GM18511 (cell line): ENCODE measurements around the gene TOX2.
A peak's percentile ranks its signal among the peaks of the same experiment; 100 is the strongest.

Experiments
- ATAC-seq: cut with Tn5 transposase; IDR thresholded peaks from one replicate; pipeline ENCODE4 v1.9.1; 2021; ENCODE audit warnings: mild to moderate bottlenecking, moderate library complexity; ENCODE audit not compliant: unreplicated experiment

TOX2 gene, protein sequence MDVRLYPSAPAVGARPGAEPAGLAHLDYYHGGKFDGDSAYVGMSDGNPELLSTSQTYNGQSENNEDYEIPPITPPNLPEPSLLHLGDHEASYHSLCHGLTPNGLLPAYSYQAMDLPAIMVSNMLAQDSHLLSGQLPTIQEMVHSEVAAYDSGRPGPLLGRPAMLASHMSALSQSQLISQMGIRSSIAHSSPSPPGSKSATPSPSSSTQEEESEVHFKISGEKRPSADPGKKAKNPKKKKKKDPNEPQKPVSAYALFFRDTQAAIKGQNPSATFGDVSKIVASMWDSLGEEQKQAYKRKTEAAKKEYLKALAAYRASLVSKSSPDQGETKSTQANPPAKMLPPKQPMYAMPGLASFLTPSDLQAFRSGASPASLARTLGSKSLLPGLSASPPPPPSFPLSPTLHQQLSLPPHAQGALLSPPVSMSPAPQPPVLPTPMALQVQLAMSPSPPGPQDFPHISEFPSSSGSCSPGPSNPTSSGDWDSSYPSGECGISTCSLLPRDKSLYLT

DNA sequence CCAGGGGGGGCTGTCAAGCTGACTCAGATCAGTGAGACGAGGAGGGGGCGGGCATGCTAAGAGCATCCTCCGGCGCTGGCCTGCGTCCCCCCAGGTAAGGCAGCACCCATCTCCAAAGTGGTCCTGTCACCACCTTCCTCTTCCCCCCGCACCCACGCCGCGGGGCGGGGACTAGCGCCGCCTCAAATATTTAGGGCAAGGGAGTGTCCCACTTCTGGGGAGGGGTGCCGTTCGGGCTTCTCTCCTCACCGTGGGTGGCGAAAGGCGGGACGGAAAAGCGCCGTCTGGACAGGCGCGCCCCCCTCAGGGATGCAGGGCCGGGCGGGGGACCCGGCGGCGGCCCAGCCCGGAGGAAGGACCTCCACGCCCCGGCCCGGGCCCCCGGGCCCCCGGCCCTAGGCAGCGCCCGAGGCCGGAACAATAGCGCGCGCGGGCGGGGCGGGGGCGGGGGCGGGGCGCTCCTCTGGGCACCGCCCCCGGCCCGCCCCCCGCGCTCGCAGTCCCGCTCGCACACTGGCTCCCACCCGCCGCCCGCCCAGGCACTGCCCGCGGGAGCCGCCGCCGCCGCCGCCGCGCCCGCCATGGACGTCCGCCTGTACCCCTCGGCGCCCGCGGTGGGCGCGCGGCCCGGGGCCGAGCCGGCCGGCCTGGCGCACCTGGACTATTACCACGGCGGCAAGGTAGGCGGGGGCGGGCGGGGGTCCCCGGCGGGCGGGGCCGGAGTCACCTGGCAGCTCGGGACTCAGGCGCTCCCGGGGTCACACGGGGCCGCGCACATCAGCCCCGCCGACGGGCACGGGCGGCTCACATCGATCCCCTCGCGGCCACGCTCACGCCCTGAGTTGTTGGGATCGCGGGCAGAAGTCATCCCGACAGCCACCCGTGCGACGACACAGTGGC is at the start of gene TOX2:
Gene TOX2, plus strand, starts transcription at position 542 of the 900 bp plus-strand sequence. Its CDS starts 40 bp downstream, at position 582.
- ATAC-seq = no peak

DNA sequence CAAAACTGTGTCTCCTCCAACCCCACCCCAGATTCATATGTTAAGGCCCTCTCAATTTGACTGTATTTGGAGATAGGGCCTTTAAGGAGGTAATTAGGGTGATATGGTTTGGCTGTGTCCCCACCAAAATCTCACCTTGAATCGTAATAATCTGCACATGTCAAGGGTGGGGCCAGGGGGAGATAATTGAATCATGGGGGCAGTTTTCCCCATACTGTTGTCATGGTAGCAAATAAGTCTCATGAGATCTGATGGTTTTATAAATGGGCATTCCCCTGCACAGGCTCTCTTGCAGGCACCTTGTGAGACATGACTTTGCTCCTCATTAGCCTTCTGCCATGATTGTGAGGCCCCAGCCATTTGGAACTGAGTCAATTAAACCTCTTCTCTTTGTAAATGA is 46.6 kb upstream of the TOX2 start:
- no peak for ATAC-seq

DNA sequence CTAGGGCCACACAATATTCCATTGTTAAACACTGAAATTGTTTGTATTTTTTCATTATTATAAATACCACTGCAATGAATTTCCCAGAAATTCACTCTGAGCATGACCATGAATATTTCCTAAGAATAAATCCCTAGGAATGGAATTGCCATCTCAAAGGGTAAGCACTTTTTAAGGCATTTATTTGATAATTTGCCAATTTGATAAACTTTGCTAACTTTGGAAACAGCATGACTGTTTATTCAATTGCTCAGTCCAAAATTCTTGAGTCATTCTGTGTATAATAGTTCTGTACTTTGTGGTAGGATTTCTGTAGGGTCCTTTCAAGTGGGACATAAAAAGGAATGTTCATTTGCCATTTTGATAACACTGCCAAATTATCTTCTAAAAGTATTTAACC is 44.2 kb upstream of the TOX2 start:
- no peak for ATAC-seq

DNA sequence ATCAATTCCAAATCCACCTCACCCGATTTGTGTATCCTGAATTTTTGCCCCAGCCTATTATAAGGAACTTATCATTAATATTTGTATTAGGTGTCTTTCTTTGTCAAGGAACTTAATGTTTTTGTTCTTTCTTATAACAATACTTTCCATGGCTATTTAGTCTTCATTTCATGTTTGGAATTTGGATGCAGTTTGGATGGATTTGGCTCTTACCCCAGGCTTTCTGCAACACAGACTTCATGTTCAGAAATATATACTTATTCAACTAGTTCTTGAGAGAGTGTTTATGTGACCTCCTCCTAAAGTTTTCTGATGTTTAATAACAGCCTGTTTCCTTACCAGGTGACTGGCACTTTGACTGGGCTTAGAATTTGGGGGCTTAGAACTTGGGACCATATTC is 35.9 kb upstream of the TOX2 start:
- no peak for ATAC-seq

DNA sequence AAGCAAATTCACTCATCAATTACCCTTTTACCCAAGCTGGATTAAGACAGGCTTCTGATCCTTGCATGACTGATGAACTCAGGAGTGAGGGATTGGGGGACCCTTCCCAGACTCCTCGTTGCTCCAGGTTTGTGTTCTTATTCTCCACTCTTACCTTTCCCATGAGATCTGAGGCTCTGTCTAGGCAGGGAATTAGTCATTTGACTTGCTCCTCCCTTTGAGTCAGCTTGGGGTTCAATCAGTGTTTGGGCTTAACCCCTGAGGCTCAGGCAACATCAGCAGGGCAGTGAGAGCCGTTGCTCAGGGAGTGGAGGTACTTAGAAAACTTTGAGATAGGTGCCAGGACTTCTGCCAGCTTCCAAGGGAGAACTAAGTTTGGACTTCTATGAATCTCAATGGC is 20.7 kb upstream of the TOX2 start:
- no peak for ATAC-seq

DNA sequence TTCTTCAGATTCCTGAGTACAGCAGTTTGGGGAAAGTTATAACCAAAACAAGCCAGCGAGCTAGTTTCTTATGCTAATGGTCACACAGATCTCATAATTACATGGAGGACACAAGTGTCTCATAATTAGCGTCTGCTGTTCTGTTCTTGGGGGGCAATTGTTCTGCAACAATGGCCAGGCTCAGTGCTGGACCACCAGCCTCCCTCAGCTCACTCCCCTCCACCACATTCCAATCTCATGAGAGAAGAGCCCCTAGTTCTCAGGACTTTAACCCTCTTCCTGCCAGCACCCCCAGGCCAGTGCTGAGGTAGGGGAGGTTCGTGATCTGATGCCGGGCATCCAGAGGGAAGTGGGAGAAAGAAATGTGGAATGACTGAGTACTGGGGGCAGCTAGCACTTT is 20.2 kb upstream of the TOX2 start:
- no peak for ATAC-seq

DNA sequence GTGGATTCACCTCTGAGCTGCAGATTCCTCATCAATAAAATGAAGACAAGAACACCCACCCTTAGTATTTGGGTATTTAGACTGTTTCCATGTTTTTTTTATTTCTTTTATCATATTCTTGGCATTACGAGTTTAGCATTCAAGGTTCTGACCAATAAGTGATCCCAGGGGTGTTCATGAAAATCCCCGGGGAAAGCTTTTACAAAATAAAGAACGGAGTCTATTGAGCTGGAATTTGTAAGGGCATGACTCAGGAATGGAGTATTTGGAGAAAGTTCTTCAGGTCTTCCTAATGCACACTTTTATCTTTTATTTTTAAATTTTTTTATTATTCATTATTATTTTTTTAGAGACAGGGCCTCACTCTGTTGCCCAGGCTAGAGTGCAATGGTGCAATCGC is 19.4 kb upstream of the TOX2 start:
- no peak for ATAC-seq

DNA sequence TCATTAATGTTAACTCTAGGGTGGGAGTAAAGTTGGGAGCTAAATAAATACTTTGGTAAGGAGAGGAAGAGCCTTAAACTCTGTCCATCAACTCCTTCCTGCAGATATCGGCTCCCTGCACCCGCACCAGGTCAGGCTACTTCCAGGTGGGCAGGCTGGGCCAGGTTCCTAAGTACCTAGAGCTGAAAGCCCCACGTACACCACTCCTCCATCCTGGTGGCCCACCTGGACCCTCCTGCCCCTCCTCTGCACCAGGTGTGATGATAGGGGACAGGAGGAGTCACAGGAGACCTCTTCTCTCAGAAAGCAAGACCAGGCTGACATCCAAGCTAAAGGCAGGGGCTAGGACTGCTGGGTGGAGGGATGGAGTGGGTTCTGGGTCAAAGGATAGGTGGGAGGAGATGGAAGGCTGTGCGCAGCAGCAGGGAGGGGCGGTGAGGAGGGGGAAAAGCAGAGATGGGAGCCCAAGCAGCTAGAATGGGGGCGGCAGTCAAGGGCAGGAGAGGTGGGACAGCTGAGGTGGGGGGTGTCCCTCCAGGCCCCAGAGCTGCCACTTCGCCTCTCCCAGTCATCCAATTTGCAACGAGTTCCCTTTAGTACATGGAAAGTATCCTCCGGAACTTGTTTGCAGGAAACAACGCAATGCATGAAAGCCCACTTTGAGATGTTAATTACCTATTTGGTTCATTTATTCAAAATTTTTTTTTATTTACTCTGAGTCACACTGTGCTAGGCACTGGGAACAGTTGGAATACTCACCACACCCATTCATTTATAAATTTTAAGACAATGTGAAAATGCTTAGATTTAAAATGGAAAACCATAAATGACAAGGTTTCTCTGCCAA is 15.2 kb upstream of the TOX2 start:
- no peak for ATAC-seq

DNA sequence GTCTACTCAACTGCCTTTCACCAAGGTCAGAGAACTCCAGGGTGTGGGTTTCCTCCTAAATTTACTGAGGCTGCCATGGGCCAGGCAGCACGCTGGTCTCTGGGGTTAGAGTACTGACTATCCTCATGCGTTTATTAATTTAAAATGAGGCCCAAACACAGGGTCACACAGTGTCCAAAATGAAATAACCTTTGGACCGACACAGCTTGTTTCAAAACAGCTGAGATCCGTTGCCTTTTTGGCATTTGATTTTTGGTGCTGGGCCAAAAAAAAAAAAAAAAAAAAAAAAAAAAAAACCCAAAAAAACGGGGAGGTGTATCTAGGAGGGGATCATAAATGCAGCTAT is 14.6 kb upstream of the TOX2 start:
- ATAC-seq = no peak

DNA sequence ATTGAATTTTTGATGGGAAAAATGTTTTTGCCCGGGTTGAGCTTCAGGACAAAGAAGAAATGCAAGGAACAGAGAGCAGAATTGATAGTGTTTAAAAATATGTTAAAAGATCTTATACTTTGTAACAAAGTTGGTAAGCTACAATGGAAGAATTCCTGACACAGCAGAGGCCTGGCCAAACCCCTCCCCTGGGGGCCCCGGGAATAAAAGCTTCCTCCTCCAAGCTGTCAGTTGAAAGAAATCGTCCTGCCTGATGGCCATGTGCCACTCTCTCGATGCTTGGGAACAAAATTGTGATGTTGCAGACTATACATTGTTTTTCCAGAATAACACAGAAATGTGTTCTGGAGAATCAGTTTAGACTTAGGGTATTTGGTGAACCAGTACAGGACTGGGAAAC is 14.2 kb upstream of the TOX2 start:
- no peak for ATAC-seq

DNA sequence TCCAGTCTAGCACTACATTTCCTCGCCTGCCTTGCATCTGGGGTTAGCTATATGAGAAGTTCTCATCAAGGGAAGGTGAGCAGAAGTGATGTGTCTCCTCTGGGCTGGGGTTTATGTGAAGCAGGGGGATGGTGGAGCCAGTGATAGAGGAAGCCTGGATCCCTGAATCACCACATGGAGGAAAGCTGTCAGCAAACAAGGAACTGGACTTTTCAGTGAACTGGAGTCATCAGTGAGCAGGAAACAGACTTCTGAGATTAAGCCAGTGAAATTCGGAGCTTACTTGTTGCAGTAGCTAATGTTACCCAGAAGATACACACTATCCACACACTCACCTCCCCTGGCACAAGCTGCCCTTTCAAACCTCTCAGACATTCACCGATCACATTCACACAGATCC is 13.4 kb upstream of the TOX2 start:
- no peak for ATAC-seq

DNA sequence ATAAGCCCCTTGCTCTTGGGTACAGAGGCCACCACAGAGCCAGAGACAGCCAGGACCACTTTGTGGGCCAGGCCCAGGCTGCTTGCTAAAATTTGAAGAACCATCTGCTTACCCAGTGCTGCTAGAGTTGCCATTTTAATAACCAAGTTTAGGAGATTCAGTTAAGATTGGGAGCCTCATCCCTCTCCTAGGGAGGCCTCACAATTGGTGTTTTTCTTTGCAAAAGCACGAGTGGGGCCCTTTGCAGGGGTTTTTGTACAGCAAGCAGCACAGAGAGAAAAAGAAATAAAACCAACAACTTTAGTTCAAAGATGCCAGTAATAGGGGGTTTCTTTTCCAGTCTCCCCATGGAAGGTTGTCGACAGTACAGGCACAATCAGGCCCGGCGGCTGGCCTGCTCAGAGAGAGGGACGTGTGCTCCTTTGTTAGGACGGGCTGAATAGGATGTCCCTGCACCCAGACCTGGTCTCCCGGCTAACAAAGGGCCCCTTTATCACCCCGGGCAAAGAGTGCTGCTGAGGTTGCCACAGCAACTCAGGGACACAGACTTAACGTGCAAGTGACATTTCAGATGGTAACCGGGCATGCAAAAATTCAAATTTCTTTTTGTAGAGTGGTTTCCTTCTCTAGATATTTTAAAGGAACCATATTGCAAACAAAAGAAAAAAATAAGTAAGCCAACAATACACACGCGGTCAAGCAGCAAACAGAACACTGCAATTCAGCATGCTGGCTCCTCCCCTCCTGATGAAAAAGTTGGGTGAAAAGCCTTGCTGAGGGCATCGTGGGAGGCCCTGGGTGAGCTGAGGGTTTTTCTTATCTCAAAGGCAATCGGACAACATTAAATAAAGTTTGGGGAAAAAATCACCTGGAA is 10.5 kb upstream of the TOX2 start:
- no peak for ATAC-seq

DNA sequence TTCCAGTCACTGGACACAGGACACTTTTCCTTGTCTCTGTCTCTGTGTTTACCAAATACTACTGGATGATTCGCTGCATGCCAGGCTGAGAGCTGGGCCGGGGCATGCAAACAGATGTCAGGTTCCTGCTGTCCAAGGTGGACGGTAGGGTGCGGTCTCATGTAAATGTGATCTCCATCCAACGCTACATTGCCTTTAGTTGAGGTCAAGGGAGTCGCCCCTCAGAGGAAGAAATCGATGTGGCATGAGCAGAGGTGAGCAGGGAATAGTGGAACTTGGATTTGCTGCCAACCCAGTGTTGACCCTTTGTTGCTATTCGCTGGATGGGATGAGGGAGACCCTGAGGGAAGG is 9.8 kb upstream of the TOX2 start:
- ATAC-seq = no peak

DNA sequence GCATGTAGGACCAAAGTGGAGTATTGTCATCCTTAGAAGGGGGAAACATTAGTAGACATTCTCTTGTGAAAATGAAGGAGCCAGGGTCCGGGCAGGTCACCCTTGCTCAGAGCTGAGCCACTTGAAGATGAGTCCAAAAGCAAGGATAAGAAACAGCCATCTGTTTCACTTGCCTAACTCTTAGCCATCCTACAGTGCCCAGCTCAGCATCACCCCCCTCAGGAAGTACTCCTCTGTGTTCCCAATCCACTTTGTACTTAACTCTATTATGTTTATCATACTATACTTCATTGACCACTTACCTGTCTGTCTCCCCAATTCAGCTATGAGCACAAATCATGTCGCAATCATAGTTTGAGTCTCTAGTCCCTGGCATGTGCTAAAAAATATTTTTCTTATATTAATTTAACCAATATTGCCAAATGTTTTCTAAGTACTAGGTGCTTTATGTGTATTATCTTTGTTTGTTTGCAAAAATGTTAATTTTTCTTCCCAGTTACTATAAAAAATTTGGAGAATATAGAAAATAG is 8.1 kb upstream of the TOX2 start:
- ATAC-seq = no peak

DNA sequence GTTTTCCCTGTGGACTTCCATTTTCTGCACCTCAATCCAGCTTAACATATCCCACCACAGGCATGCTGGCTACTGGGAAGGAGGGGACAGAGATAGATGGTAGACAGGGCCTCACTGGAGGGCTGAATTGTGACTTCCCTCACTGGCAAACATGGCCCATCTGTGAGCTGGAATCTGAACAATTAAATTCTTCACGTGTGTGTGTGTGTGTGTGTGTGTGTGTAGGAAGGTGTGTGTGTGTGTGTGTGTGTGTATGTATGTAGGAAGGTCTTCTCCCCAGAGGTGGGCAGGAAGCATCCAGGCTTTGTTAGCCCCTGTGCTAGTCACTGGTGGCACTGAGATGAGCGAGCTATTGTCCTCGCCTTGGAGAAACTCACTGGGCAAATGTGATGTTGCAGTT is 5.4 kb upstream of the TOX2 start:
- ATAC-seq = no peak

DNA sequence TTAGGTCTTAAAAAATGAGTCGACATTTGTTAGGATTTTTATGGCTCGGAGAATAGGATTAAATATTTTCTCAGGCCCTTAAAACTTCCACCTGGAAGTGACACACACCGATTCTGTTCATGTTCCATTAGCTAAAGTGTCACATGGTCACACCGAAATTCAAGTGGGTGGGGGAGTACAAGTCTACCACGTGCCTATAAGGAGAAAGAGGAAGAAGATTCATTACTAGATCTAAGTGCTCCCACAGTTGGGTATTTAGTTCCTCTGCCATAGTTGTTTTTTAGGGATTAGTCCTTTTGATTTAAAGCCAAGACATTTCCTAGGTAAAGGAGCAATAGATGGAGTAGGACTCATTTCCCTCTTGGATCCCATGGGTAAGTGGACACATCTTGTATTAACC is 4.9 kb upstream of the TOX2 start:
- ATAC-seq = peak; percentile 43

DNA sequence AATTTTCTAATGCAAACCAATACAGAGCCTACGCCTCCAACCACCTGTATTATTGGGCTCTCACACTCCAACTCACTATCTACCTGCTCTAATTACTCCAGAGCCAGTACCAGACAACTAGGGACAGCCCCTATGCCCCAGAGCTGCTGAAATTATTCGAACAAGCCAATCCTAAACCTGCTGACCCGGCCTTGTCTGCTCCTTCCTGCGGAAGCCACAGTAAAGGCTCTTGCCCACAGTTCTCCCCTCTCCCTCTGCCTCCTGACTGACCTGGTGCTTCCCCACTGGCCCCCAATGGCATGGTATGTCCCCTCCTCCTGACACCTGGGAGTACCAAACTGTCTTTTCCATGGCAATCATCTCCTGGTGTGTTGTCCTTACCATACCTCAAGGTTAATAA is 4.1 kb upstream of the TOX2 start:
- no peak for ATAC-seq

DNA sequence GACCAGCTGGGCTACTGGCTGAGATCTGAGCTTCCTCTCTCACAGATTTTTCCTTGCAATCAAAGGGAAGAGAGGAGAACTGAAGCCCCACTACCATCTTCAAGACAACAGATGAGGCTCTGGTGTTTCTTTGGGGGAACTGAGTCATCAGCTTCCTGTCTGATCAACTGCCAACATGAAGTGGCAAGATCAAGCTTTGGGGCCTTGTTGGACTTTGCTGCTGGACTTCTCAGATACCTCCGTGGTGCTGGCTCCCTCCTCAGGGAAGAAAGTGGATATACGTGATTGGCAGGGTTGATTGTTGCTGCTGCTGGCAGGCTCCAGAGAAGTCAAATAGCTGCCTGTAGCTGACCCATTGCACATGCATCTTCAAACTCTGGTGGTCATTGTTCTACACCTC is 3.6 kb upstream of the TOX2 start:
- ATAC-seq = no peak

DNA sequence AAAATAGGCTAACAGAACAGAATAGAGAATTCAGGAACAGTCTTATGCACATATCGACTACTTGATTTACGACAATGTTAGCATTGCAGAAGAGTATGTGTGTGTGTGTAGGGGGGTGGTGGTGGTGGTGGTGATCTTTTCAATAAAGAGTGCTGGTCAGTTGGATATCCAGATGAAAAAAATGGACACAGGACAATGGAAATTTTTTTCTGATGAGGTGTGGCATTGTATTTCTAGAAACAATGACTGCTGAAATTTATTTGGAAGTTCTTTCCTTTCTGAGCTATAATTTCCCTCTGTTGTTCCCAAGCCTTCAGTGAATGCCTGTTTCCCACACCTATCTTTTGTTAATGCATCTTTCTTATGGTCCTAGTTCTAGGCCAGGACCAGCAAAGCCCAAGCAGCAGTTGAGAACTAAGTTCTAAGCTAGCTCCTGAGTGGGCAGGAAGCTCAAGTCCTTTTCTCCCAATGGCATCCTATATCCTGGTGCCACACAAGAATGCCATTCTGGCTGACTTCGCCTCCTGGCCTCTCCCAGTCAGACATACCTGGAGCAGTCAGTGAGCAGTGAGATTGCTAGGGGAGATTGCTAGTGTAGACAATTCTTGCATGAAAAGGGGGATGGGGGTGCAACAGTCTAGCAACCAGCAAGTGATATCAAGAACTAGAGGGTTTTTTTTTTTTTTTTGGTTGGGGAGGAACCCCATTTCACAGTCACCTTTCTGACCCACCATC is 1.2 kb upstream of the TOX2 start:
- no peak for ATAC-seq
